ENCODE data around the gene NKX2-1.

NKX2-1 gene

DNA sequence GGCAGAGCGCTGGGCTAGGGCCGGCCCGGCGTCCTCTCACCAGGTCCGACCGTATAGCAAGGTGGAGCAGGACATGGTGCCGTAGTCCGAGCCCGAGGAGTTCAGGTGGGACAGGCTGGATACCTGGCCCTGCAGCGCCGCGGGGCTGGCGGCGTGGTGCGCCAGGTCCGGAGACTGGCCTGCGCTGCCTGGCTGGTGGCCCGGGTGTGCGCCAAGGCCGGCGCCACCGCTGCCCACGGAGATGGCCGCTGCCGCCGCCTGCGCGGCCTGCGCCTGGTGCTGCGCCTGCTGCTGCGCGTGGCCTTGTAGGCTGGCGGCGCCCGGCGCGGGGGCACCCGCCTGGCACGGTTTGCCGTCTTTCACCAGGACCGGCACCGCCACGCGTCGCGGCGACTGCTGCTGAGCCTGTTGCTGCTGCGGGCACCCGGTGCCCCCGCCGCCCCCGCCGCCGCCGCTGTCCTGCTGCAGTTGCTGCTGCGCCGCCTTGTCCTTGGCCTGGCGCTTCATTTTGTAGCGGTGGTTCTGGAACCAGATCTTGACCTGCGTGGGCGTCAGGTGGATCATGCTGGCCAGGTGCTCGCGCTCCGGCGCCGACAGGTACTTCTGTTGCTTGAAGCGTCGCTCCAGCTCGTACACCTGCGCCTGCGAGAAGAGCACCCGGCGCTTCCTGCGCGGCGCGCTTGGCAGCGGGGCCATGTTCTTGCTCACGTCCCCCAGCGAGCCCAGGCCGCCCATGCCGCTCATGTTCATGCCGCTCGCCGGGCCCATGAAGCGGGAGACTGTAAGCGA, 2.6 kb downstream of the NKX2-1 start:
- no peak for DNase-seq

DNA sequence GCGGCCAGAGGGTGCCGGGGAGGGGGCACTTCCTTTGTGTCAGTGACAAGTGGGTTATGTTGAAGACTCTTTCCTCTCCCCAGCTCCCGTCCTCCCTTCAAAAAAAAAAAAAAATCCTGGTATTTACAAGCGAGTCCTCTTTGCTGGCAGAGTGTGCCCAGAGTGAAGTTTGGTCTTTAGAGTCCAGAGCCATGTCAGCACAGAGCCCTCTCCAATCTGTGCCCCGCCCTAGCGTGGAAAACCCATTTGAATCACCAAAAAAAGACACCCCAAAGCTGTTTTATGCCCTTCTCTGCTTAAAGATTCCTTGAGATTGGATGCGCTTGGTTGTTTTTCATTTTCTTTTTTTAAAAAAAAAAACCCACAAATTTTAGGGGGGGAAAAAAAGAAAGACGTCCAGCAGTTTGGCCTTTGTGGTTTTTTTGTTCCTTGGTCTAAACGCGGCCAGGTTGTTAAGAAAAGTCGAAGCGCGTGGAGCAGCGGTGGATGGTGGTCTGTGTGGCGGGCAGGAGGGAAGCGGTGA, 3.3 kb downstream of the NKX2-1 start:
- no peak for DNase-seq

DNA sequence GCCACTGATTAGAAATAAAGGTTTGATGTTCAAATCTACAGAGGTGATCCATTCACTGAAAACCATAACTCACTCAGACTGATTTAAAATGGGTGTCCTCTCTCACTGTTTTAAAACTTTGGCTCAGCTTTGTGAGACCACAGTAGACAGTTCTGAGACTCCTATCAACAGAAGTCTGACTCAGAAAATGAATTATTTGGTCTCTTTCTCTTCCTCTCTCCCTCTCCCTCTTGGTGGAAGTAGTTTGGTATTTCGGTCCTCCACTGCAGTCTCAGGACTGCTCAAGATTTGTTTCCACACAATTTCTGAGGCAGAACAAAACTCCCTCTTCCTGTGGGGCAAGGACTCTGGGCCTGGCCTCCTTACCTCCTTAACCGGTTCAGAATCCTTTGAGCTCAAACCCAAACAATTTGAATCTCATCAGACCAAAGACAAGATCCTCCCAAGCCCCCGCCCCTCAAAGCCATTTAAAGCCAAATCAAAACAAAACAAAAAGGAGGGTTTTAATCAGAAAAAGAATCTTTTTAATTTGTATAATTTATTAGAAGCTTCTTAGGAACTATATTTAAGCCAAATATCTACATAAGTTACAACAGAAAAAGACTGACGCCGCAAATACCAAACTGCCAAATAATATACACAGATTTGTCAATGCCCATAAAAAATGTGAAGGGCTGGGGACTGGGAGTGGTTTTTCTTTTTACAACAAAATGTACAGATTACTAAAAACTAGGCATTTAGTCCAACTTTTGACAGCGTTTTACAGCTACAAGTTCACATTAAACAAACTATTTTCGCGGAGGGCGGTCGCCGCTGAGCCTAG, 3.9 kb downstream of the NKX2-1 start:
- DNase-seq = no peak

DNA sequence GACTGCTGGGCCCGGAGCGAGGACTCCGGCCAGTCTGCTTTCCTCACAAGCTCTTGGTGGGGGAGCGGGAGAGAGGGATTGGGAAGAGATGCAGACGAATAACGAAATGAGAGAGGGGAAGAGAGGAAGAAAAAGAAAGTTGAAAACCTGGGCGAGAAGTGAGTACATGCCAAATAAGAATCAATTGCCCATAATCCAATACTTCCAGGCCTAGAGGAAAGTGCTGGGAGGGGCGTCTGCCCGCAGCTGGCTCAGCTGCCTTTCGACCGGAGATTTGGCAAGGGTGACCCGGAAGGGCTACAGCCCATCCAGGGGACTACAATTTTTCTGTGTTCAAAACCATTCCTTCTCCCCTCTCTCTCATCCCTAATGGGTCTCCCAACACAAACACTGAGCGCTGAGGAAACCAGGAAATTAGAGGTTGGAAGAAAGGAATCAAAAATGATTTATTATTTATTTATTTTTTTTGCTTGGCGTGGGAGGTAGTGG, 4.9 kb downstream of the NKX2-1 start:
- DNase-seq = no peak

DNA sequence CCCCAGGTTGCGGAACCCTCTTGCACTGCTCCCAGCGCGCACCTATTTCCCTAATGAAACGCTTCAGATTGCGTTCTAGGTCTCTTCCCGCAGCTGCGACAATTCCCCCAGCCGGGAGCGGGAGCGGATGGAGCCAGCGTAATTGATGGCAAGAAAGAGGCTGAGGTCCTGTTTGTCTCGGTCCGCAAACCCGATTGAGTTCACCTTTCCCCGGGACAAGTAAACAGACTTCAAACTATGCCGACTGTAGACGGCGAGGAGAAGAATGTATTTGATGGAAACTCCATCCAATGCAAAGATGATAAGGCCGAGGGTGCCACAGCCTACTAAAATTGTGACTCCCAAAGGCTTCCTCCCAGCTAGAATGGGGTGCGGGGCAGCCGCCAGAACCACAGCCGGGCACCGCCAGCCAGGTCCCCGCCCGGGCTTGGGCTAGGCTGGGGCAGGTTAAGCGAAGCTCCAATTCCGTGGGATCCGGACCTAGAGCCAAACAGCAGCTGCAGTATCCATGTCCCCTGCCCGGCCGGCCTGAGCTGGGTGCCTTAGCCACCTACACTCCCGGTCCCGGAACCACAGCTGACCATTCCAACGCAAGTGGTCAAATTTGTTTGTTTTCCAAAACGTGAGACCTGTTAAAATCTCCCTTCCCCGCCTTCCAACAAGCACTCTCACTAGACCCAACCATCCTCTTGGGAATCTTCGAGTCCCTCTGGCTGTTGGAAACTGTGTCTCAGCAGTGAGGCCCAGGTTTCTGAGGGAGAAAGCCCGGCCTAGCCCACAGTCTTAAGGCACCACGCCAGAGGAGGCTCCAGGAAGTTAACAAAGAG, 5.5 kb downstream of the NKX2-1 start:
- no peak for DNase-seq

DNA sequence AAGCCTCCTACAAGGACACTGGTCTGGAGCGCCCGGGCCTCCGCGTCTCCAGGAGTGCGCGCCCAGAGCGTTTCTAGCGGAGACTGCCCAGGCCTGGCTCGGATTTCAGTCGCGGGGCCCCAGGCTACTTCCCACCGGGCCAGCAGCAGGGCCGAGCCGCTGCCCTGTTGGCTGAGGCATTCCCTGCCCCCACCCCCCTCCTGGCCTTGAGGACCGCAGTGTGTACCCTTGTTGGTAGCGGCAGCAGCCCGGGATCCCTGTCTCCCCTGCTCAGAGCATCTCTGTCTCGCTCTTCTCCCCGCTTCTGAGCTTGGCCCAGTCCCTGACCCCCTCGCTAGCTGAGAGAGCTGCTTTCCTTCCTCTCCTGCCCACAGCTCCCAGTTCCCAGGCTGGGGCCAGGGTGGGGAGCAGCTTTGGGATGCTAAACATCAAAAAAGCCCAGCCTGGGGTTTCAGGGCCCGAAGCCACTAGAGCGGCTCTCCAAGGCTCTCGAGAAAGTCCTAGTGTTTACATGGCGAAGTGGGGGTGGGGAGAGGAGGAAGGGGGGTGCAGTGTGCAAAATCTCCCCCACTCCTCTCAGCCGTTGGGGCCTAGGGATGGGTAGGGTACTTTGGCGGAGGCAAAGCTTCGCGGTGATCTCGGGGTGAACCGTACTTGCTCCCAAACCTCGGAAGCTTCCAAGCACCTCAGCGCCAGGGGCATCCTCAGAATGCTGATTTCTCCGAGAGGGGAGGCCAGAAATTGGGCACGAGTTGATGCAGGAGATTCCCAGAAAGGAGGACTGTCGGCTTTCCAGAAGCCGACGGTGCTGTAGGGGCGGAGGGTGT, 6.4 kb downstream of the NKX2-1 start:
- no peak for DNase-seq

DNA sequence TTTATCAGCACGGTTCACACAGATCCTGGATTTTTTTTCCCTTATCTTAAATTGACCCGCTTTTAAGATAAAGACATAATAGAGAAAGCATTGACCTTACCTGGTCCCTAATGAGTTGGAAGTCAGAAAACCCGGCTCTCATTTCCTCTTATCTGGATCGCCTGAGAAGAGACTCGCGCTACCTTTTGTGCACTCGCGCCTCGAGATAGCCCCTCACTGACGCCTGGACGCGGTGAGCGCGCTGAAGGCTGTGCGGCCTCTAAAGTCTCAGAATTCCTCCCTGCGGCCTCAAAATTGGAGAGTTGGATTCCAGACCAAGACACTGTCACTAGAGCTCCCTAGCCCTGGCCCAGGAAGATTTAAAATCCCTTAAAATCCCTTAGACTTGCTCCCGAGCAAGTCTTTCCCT, 7.0 kb downstream of the NKX2-1 start:
- DNase-seq = no peak

DNA sequence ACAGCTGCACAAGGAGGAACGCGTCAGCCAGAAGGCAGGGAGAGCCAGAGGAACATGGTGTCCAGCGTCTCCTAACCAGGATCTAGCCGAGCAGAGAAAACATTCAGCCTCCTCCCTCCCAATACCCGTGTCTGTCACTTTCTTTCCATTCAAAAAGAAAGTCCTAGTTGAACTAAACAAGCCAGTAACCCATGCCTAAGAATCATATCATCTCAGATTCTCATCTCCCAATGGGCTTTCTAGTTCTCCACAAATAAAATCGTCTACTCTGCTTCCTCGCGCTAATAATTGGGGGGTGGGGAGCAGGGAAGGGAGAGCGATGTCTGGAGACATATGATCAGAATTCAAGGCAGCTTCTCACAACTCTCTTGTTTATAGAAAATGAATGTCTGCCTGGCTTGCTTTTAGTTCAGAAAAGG, 7.4 kb downstream of the NKX2-1 start:
- DNase-seq = no peak

DNA sequence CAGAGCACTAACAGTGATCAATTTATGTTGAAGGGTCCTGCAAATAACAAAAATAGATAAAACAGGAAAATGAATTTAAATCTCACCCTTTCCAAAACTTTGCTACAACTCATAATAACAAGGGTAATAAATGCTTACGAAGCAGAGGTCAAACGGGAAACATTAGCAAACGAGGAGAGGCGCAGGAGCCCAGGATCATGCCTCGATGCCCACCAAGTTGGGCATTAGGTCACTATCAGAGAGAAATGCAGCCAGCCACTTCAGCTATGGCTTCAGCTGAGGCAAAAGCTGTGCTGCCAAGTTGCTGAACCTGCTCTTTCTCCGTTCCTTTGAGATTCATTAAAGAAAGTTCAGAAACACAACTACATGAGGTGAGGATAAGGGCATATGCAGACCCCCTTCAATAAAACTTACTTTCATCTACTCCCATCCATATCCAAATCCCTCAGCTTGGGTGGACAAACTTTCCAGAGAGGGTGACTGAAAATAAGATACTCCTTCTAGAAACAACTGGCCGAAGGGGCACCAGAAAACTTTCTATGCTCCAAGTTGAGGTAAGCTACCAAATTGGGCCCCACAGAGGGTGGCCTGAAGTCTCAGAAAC, 7.9 kb downstream of the NKX2-1 start:
- DNase-seq = no peak

DNA sequence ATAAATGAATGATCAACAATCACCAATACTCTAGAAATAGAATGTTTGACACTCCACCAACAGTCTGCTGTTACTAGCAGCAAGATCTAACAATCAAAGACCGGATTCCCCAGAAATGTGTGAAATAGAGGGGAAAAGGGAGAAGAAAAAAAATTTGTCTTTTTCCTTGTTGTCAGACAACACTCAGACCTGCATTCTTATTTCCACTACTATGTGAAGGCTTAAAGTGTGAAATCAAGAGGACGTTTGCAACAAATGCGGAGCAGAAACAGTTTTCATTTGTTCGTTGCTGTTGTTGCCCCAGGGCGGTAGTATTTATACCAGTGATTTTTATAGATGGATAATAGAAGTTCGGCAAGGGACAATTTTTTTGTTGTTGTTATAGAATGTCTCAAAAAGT, 9.2 kb downstream of the NKX2-1 start:
- DNase-seq = no peak

DNA sequence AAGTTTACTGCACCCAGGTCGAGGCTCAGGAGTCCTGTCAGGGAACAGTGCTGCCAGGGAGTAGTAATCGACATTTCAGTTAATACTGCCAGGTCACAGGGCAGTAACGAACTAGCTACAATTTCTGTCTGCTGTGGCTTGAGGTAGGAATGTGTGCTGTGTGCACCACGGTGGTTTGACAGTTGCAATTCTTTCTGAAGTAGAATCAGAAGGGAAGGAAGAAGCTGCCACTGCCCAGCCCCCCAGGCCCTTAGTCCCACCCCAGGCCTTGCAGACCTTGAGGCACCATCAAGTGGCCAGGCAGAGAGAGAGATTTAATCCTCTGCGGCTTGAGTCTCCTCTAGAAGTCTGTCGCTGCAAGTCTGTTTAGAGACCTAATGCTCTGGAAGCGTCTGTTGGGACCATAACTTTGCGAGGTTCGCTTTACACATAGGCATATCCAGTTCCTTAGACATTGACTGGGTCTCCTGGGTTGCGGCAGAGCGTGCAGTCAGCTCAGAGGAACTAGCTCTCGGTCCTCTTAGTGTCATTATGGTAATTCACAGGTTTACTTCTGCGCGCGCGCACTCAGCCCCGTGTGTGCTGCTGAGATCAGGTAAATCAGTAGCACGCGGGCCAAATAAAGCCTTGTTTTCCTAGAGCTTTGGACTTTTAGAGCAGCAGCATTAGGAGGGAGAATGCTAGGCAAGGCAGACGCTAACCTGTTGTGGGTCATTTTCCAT, 9.8 kb downstream of the NKX2-1 start:
- DNase-seq = no peak

DNA sequence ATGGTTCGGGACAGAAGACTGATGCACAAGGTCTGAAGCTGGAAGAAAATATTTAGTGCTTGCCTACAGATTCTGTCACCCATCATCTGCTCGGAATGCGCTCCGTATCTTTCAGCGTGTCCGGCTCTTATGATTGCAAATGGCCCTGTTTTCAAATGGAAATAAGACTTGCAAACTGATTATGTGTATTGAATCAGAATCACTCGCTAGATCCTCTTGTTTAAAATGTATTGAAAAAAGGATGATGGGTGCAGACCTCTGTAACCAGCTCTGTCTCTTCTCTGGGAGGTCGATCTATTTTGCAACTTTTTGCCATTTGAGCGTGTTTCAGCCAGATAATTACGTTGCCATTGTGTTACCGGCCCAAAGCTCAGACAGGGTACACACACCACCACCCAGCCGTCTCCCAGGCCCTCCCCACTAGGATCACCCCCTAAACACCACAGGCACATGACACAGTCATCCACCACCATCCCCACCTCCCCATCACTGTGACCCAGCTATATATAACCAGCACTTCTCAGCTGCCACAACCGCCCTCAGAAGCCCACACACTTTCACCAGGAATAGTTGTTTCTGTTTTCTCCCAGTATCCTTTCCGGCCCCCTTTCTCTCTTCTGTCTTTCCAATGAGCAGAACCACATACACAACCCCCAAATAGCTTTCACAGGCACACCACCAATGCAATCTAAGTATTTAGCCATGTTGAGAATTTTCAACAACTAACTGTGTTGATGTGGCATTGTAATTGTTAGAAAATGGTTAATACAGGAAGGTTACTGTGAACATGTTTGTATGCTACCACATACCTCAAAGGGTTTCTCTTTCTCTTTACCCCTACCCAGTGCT, 10.7 kb downstream of the NKX2-1 start:
- DNase-seq = no peak

DNA sequence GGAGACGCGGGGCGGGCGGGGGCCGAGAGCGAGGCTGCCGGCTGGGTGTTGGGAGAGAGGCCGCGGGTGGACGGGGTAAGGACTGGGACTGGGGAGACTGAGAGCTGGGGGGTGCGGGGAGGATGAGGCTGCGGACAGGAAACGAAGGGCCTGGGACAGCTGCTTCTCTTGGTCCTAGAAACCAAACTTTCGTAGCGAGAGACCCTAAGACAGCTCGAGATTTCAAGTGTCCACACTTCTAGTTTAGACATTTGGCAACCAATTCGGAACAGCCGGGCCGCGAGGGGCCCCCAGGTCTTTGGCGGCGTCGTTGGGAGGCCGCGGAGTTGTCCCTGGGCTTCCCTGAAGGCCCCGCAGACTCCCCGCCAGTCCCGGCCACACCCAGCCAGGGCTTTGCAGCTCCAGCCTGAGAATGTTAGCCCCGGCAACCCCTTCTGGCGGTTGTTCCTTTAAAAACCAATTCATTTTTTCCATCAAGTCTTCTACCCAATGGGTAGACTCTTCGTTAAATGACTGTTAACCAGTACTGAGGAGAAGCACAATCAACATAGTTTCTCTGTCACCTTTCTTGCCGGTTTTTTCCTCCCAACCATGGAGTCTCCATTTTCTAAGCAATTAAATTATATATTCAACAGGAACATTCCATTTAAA, 11.5 kb downstream of the NKX2-1 start:
- no peak for DNase-seq

DNA sequence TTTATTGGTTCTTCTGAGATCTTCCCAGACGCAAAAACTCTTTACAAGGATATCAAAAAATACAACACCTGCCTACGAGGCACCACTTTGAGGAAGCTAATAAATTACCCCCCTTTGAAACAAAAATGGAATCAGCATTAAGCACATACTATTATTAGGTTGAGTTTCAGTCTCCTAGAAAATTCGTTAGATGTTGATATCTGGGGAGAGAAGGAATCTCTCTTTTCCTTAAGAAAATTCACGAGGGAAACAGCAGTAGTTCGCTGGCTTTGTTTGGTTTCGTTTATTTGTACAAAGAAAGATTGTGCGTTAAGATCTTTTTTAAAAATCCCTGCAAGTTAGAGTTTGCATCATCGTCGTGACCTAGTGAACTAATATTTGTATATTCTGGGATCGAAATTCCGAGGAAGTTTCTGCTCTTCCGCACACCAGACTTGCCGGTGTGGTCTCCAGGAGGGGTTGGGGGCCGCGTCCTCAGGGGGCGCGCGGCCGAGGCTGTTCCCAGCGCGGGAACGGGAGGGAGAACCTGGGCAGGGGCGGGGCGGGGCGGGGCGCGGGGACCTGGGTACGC, 12.1 kb downstream of the NKX2-1 start:
- no peak for DNase-seq

DNA sequence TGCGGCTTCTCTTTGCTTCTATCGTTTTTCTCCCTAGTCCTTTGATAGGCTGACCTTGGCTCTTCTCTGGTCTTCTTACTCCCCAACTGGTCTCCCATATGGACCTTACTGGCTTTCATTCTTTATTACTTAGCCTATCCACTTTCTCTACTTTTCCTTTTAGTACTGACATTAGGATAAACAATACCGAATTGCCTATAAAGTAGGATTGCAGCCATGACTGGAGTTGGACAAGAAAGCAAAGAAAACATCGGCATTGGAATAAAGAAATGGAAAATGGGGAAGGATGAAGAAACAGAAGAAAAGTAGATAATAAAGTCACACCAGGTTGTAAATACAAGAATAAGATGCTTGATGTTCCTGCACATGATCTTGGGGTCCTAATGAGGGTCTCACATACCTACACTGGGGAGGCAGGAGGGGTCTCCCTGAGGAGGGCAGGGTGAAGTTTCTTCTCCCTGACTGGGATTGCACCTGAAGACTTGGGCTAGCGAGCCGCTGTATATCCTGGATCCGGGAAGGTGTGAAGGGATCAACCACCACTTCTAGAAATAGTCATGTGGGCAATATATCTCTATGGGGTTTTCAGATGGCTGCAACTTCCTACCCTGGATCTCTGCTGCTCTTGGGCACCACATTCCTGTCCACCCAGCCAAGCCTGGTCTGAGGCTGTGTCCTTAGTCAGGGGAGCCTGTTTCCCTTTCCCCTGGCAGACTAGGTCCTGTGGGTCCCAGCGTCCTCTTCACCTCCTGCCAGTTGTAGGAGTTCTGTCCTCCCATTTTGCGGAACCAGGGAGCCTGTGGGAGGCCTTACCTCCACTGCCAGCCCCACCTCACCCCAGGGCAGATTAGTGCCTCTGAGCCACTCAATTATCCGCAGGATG, 13.1 kb downstream of the NKX2-1 start:
- no peak for DNase-seq

DNA sequence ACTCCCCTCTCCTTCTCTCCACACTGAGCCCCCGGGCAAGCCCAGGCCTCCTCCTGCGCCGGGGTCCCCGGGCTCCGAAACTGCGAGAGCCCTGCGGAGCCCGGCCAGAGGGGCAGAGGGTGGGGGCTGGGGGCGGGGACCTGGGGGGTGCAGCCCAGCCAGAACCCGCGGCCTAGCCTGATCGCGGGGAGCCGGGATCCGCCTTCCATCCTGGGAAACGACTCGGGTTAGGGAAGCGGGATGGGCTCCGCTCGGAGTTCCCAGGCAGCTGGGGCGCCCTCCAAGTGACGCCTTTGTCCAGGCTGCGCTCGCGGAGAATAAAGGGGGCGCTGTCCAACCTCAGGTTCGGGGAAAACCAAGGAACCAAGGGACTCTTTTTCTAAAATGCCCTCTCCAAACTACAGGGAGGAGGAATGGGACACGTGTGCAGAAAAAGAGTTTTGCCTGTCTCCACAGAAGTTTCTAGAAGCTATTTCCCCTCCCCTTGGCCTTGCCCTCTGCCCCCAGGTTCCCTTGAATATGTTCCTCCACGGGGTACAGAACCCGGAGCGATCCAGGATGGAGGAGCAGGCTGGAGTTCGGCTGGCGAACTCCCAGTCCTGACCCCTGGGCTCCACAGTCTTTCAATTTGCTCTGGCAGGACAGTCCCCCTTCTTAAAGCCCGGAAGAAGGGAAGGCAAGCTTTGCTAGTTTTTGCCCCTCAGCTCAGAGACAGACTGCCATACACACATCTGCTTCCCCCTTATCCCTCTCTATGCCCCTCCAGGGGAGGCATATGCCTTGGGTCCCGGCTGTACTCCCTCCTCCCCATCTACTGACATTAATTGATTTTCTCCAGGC, 13.9 kb downstream of the NKX2-1 start:
- DNase-seq = no peak

Data from cortex of kidney (tissue), 1 donor.